HG03097 (cell line): ENCODE data around the gene HERC5.
"Not testable (repeated sequence)": the region's sequence is repeated elsewhere in the genome, so short reads cannot be mapped to it uniquely, and the experiment has no call there.

Experiments used
- ATAC-seq: cut with Tn5 transposase; IDR thresholded peaks from one replicate; pipeline ENCODE4 v1.9.1; 2021; ENCODE audit not compliant: unreplicated experiment, low FRiP score

The HERC5 gene

GRCh38 chr4:88447371-88448095 lies 9.4 kb upstream of the HERC5 start:
- ATAC-seq, result no peak

GRCh38 chr4:88448211-88448765 lies 8.6 kb upstream of the HERC5 start:
- ATAC-seq, result not testable (repeated sequence)

- no peak for ATAC-seq
Observed at GRCh38 chr4:88448889-88449288, 8.0 kb upstream of the HERC5 start.

GRCh38 chr4:88449290-88449689 lies 7.6 kb upstream of the HERC5 start:
- ATAC-seq, result no peak

GRCh38 chr4:88451205-88451604 lies 5.7 kb upstream of the HERC5 start:
- ATAC-seq, result no peak

GRCh38 chr4:88452912-88453311 lies 4.0 kb upstream of the HERC5 start:
- no peak for ATAC-seq

GRCh38 chr4:88457307-88458103 lies 586 bp downstream of the HERC5 start:
- ATAC-seq, result peak; percentile 32

- no peak for ATAC-seq
Observed at GRCh38 chr4:88458104-88458740, 1.3 kb downstream of the HERC5 start.

- ATAC-seq, result no peak
Observed at GRCh38 chr4:88465653-88466192, 8.8 kb downstream of the HERC5 start.

- ATAC-seq, result no peak
Observed at GRCh38 chr4:88467392-88467791, 10.5 kb downstream of the HERC5 start.

GRCh38 chr4:88477229-88477860 lies 20.4 kb downstream of the HERC5 start:
- ATAC-seq, result no peak

- no peak for ATAC-seq
Observed at GRCh38 chr4:88478247-88478646, 21.3 kb downstream of the HERC5 start.

- no peak for ATAC-seq
Observed at GRCh38 chr4:88481537-88481936, 24.6 kb downstream of the HERC5 start.

GRCh38 chr4:88489100-88489761 lies 32.3 kb downstream of the HERC5 start:
- no peak for ATAC-seq

GRCh38 chr4:88497859-88498409 lies 41.0 kb downstream of the HERC5 start:
- no peak for ATAC-seq

- ATAC-seq, result no peak
Observed at GRCh38 chr4:88503344-88503743, 46.4 kb downstream of the HERC5 start.

- ATAC-seq, result no peak
Observed at GRCh38 chr4:88511236-88511635, 54.3 kb downstream of the HERC5 start.

GRCh38 chr4:88514557-88515511 lies 57.9 kb downstream of the HERC5 start:
- ATAC-seq, result no peak

GRCh38 chr4:88516746-88517145 lies 59.8 kb downstream of the HERC5 start:
- ATAC-seq, result no peak
